Upper lobe of left lung (tissue), 6 donors: ENCODE data around the gene ERICH6B. TPM values are rescaled to one million over a fixed set of nuclear protein-coding genes. Genes with fewer than 3 reads are reported as not detected.
"Not testable (repeated sequence)": the region's sequence is repeated elsewhere in the genome, so short reads cannot be mapped to it uniquely, and the experiment has no call there.

Source experiments
- ATAC-seq, 2 donors: fragments of 200-7000 bp; cut with Tn5 transposase; one replicate each; pipeline ENCODE4 v1.9.1; 2022; ENCODE audit warnings: mild to moderate bottlenecking in 2 of 2, moderate library complexity in 2 of 2; ENCODE audit not compliant: low FRiP score in 2 of 2
- DNase-seq, 2 donors: peaks; one replicate each; pipeline ENCODE4 v3.0.0-alpha.2; 2019 to 2020
- H3K27ac ChIP-seq, 4 donors: fragments of 200-600 bp; sonication (generic); one replicate each; pipeline ENCODE4 v1.5.1; 2016 to 2019
- H3K27me3 ChIP-seq, 4 donors: fragments of 200-600 bp; sonication (generic); one replicate each; pipeline ENCODE4 v1.5.1; 2017 to 2019
- H3K36me3 ChIP-seq, 4 donors: fragments of 200-600 bp; sonication (generic); one replicate each; pipeline ENCODE4 v1.5.1; 2016 to 2019
- H3K4me1 ChIP-seq, 4 donors: fragments of 200-600 bp; sonication (generic); one replicate each; pipeline ENCODE4 v1.5.1; 2018 to 2019
- H3K4me3 ChIP-seq, 4 donors: fragments of 200-600 bp; sonication (generic); one replicate each; pipeline ENCODE4 v1.5.1; 2017 to 2019; ENCODE audit warnings: mild to moderate bottlenecking in 2 of 4, moderate library complexity in 1 of 4
- H3K9me3 ChIP-seq, 4 donors: fragments of 200-600 bp; sonication (generic); one replicate each; pipeline ENCODE4 v1.5.1; 2018 to 2019
- CTCF ChIP-seq, 6 experiments: fragments of 450-650 bp in 4 of 6; fragments of 200-600 bp in 2 of 6; sonication (generic) in 2 of 6; IDR thresholded peaks; one replicate each; pipeline ENCODE4 v1.5.1; 2016 to 2019; ENCODE audit warnings: antibody characterized with exemption in 6 of 6
- EP300 ChIP-seq, 4 donors: sonication (generic); formaldehyde crosslinking; IDR thresholded peaks; one replicate each; pipeline ENCODE4 v1.5.1; 2017; ENCODE audit warnings: antibody characterized with exemption in 4 of 4, control low read depth in 2 of 4
- POLR2A ChIP-seq, 4 donors: fragments of 450-650 bp; IDR thresholded peaks; one replicate each; pipeline ENCODE4 v1.5.1; 2016 to 2017; ENCODE audit warnings: antibody characterized with exemption in 4 of 4, mild to moderate bottlenecking in 2 of 4
- POLR2AphosphoS5 ChIP-seq, 2 donors: sonication (generic); formaldehyde crosslinking; IDR thresholded peaks; one replicate each; pipeline ENCODE4 v1.5.1; 2017; ENCODE audit warnings: antibody characterized with exemption in 2 of 2
- WGBS, 2 donors: methylation state at CpG; one replicate each; pipeline ENCODE4 v1.1.5; 2017 to 2018; 5-methylcytosine and 5-hydroxymethylcytosine counted together
- total RNA-seq, 6 donors: library from RNA; depleted of rRNA in 4 of 6; stranded (reverse); fragments of >200 nt in 4 of 6; gene quantifications; one replicate each; pipeline versions ENCODE4 v1.1.0 to v1.2.1, GENCODE V29; 2016 to 2021
- donor health status: DM: no; HTN: no; CAD: no; lungs with moderate emphysema.
- donor health status: DM: no; HTN: yes; CAD: no; lungs with severe emphysema.

Gene ERICH6B
- total RNA-seq, 6 donors from 2014 or later = not detected

- TF ChIP-seq CTCF (IDR thresholded peaks at IDR 0.05) (no peak), EP300 (IDR thresholded peaks at IDR 0.05) (no peak), POLR2AphosphoS5 (IDR thresholded peaks at IDR 0.05) (no peak), POLR2A (IDR thresholded peaks at IDR 0.05) (no peak)
- Histone ChIP-seq H3K27ac (no peak overlapping the region), H3K36me3 (no peaks in the 10 kb centered on the region), H3K4me1 (no peaks in the 10 kb centered on the region), H3K9me3 (no peaks in the 10 kb centered on the region), H3K27me3 (no peaks in the 10 kb centered on the region), H3K4me3 (no peak overlapping the region)
- DNase-seq (peak in 1 of 2 donors; percentile 20), ATAC-seq (peak in 1 of 2 donors; percentile 51)
- 86 to 87% methylated on average over 4 to 5 of the region's 5 CpGs for WGBS, 2 donors
Observed at GRCh38 chr13:45654633-45655349, 39.3 kb upstream of the ERICH6B start.

DNA sequence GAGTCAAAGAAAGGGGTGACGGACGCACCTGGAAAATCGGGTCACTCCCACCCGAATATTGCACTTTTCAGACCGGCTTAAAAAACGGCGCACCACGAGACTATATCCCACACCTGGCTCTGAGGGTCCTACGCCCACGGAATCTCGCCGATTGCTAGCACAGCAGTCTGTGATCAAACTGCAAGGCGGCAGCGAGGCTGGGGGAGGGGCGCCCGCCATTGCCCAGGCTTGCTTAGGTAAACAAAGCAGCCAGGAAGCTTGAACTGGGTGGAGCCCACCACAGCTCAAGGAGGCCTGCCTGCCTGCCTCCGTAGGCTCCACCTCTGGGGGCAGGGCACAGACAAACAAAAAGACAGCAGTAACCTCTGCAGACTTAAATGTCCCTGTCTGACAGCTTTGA is 29.7 kb upstream of the ERICH6B start:
- not testable (repeated sequence) for H3K4me1 ChIP-seq, H3K4me3 ChIP-seq, H3K9me3 ChIP-seq, ATAC-seq, H3K27me3 ChIP-seq, H3K36me3 ChIP-seq, H3K27ac ChIP-seq, DNase-seq
- WGBS, 2 donors = 73 to 100% methylated on average over 1 to 9 of the region's 17 CpGs

- H3K4me1 ChIP-seq, ATAC-seq, H3K27me3 ChIP-seq, H3K9me3 ChIP-seq, H3K4me3 ChIP-seq, H3K36me3 ChIP-seq, DNase-seq, H3K27ac ChIP-seq: not testable (repeated sequence)
- WGBS, 2 donors = 97 to 100% methylated on average over 1 of the region's 1 CpG
Observed at GRCh38 chr13:45642159-45642558, 26.6 kb upstream of the ERICH6B start.

DNA sequence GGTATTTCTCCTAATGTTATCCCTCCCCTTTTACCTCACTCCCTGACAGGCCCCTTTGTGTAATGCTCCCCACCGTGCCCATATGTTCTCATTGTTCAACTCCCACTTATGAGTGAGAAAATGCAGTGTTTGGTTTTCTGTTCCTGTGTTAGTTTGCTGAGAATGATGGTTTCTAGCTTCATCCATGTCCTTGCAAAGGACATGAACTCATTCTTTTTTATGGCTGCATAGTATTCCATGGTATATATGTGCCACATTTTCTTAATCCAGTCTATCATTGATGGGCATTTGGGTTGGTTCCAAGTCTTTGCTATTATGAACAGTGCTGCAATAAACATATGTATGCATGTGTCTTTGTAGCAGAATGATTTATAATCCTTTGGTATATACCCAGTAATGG is 19.8 kb upstream of the ERICH6B start:
- not testable (repeated sequence) for H3K9me3 ChIP-seq, H3K4me1 ChIP-seq, H3K36me3 ChIP-seq, H3K4me3 ChIP-seq, H3K27ac ChIP-seq, H3K27me3 ChIP-seq, DNase-seq, ATAC-seq
- WGBS, 2 donors = 91 to 94% methylated on average over 1 of the region's 1 CpG

DNA sequence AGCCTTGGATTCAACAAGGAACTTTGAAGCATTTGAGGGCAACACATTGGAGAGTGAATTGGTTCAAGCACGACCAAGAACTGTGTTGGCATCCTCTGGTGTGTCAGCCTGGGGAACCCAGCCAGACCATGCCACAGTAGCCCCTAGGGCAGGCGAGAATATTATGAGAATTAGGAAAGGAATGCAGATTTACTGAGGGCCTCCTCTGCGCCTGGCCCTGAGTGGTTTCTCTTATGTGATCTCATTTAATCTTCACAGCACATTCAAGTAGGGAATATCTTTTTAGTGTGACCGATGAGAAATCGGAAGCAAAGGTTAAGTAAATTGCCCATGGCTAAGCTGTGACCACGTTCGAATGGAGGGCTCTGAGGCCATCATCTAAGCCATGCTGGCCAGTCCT is 15.3 kb upstream of the ERICH6B start:
- Histone ChIP-seq H3K27ac (no peak overlapping the region), H3K4me1 (no peaks in the 10 kb centered on the region), H3K27me3 (no peaks in the 10 kb centered on the region), H3K36me3 (no peaks in the 10 kb centered on the region), H3K4me3 (no peak overlapping the region), H3K9me3 (no peaks in the 10 kb centered on the region)
- ATAC-seq = no peak
- 88 to 89% methylated on average over 7 of the region's 7 CpGs for WGBS, 2 donors
- no peak for TF ChIP-seq POLR2AphosphoS5 (IDR thresholded peaks at IDR 0.05)
- TF ChIP-seq POLR2A (IDR thresholded peaks at IDR 0.05) = no peak
- TF ChIP-seq EP300 (IDR thresholded peaks at IDR 0.05) = no peak
- no peak for TF ChIP-seq CTCF (IDR thresholded peaks at IDR 0.05)
- DNase-seq = no peak

GRCh38 chr13:45629940-45630339 is 14.4 kb upstream of the ERICH6B start:
- 82 to 95% methylated on average over 1 of the region's 1 CpG for WGBS, 2 donors
- Histone ChIP-seq H3K4me3 (no peak overlapping the region), H3K27me3 (no peaks in the 10 kb centered on the region), H3K27ac (no peak overlapping the region), H3K9me3 (no peaks in the 10 kb centered on the region), H3K36me3 (no peaks in the 10 kb centered on the region), H3K4me1 (no peaks in the 10 kb centered on the region)
- DNase-seq (no peak), ATAC-seq (no peak)
- TF ChIP-seq CTCF (IDR thresholded peaks at IDR 0.05) = no peak
- no peak for TF ChIP-seq POLR2A (IDR thresholded peaks at IDR 0.05)
- TF ChIP-seq POLR2AphosphoS5 (IDR thresholded peaks at IDR 0.05) = no peak
- no peak for TF ChIP-seq EP300 (IDR thresholded peaks at IDR 0.05)
